Testis (tissue), 2 donors: ENCODE data around the gene GPX2.

Experiments
- POLR2A ChIP-seq: fragments of 450-650 bp; IDR thresholded peaks from one replicate; pipeline ENCODE4 v1.6.1; 2017; ENCODE audit warnings: antibody characterized with exemption, mild to moderate bottlenecking, moderate library complexity
- TF ChIP-seq, protein P1 (sequence below), 3 experiments: fragments of 450-650 bp in 2 of 3; fragments of 200-600 bp in 1 of 3; sonication (generic) in 1 of 3; IDR thresholded peaks; one replicate each; pipeline ENCODE4 v1.5.1; 2016 to 2019; ENCODE audit warnings: antibody characterized with exemption in 3 of 3, mild to moderate bottlenecking in 2 of 3, moderate library complexity in 1 of 3

DNA sequence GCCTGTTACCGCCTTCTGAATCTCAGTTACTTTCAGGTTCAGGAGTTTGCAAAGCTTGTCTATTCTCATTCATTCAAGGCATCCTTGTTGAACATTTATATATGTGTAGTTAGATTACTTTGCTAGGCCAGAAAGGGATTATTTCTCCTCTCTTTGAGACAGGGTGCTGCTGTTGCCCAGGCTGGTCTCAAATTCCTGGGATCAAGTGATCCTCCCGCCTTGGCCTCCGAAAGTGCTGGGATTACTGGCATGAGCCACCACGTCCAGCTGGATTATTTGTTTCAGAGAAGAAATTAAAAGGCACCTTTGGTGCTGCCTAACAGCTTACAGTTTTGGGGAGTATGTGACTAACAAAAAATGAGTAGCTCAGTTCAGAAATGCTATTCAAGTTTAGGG lies 27.5 kb downstream of the GPX2 start:
- TF ChIP-seq, protein P1, sequence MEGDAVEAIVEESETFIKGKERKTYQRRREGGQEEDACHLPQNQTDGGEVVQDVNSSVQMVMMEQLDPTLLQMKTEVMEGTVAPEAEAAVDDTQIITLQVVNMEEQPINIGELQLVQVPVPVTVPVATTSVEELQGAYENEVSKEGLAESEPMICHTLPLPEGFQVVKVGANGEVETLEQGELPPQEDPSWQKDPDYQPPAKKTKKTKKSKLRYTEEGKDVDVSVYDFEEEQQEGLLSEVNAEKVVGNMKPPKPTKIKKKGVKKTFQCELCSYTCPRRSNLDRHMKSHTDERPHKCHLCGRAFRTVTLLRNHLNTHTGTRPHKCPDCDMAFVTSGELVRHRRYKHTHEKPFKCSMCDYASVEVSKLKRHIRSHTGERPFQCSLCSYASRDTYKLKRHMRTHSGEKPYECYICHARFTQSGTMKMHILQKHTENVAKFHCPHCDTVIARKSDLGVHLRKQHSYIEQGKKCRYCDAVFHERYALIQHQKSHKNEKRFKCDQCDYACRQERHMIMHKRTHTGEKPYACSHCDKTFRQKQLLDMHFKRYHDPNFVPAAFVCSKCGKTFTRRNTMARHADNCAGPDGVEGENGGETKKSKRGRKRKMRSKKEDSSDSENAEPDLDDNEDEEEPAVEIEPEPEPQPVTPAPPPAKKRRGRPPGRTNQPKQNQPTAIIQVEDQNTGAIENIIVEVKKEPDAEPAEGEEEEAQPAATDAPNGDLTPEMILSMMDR (IDR thresholded peaks at IDR 0.05), result no peak
- no peak for TF ChIP-seq POLR2A
